ENCODE measurements around the gene NMUR1. TPM values are rescaled to one million over a fixed set of nuclear protein-coding genes. Genes with fewer than 3 reads are reported as not detected.

The NMUR1 gene
- polyA plus RNA-seq, 1 donor (not counting 4 experiments of a cell fraction or from before 2014, with no cell fraction given) = not detected

DNA sequence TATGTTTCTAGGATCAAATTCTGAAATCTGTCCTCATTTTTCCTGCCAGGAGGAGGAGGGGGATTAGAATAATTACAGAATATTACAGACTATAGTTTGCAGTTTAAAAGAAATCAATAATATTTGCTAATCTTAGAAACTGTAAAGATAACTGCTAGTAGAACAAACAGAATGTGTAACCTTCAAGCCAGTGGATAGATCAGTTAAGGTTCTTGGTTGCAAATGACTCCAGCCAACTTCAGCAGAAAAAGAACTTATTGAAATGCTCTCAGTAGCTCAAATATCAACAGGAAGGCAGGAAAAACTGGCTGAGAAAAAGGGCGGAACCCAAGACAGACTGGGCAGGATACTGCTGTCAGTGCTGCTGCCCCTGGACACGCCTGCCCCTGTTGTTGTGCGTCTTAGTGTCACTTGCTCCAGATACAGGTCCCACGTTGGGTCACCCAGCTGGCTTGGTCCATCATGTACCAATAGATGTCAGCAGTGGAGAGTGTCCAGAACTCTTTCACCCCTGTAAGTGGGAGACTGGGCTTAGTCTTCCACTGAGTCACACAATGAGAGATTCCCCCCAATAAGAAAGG lies 10.2 kb downstream of the NMUR1 start:
- Histone ChIP-seq H4K20me1 (ENCODE audit: control insufficient read depth, extremely low read depth, insufficient read depth, low read length) (no peaks in the 10 kb centered on the region), H3K9ac (ENCODE audit: control insufficient read depth, extremely low read depth, insufficient read depth, low read length) (no peak overlapping the region), H3K27me3 (ENCODE audit: control insufficient read depth, extremely low read depth, insufficient read depth, low read length) (peaks cover 7% of the 10 kb centered on the region), H3K9me3 (ENCODE audit: control insufficient read depth, low read depth, low read length) (no peaks in the 10 kb centered on the region), H3K4me3 (ENCODE audit: control insufficient read depth in 2 of 3, extremely low read depth in 1 of 3, insufficient read depth in 2 of 3, low read depth in 1 of 3, low read length in 3 of 3) (no peak overlapping the region), H3K4me1 (ENCODE audit: control insufficient read depth, extremely low read depth, insufficient read depth, low read length) (peaks cover under 1% of the 10 kb centered on the region), H3K79me2 (ENCODE audit: control insufficient read depth, insufficient read depth, low read length) (no peaks in the 10 kb centered on the region), H3K27ac (ENCODE audit: control insufficient read depth, insufficient read depth, low read length) (no peak overlapping the region), H3K36me3 (ENCODE audit: control insufficient read depth in 2 of 2, extremely low read depth in 1 of 2, insufficient read depth in 2 of 2, low read length in 2 of 2) (no peaks in the 10 kb centered on the region), H3K9me1 (ENCODE audit: control insufficient read depth, extremely low read depth, insufficient read depth, low read length) (no peaks in the 10 kb centered on the region), H3K4me2 (ENCODE audit: control insufficient read depth, extremely low read depth, insufficient read depth, low read depth, low read length) (no peak overlapping the region), H2AFZ (ENCODE audit: control insufficient read depth, low read length) (no peak overlapping the region)
- FAIRE-seq = no peak
- dilution Hi-C loops (cut with MboI; ENCODE audit: extremely low pct_ligation_motif_present, low sequenced_read_pairs) = no loop called here
- DNase-seq (ENCODE audit: low read depth, low spot score) = no peak
- no peak for TF ChIP-seq EZH2 (IDR thresholded peaks at IDR 0.05; ENCODE audit: low read length)
- TF ChIP-seq CTCF (optimal IDR thresholded peaks at IDR 0.05 in 1 of 3, IDR thresholded peaks at IDR 0.05 in 1 of 3, conservative IDR thresholded peaks at IDR 0.05 in 1 of 3; ENCODE audit: extremely low read depth in 1 of 3, insufficient read depth in 2 of 3, low read length in 3 of 3) = no peak

GRCh38 chr2:231518771-231519170 lies 11.5 kb downstream of the NMUR1 start:
- H3K9ac ChIP-seq (ENCODE audit: control insufficient read depth, extremely low read depth, insufficient read depth, low read length) = no peak overlapping the region
- DNase-seq (ENCODE audit: low read depth, low spot score) (no peak), FAIRE-seq (no peak)
- H3K4me2 ChIP-seq (ENCODE audit: control insufficient read depth, extremely low read depth, insufficient read depth, low read depth, low read length) = no peak overlapping the region
- H3K36me3 ChIP-seq (ENCODE audit: control insufficient read depth in 2 of 2, extremely low read depth in 1 of 2, insufficient read depth in 2 of 2, low read length in 2 of 2) = no peaks in the 10 kb centered on the region
- H2AFZ ChIP-seq (ENCODE audit: control insufficient read depth, low read length) = no peak overlapping the region
- no peaks in the 10 kb centered on the region for H4K20me1 ChIP-seq (ENCODE audit: control insufficient read depth, extremely low read depth, insufficient read depth, low read length)
- dilution Hi-C loops (cut with MboI; ENCODE audit: extremely low pct_ligation_motif_present, low sequenced_read_pairs) = no loop called here
- no peak overlapping the region for H3K27ac ChIP-seq (ENCODE audit: control insufficient read depth, insufficient read depth, low read length)
- peaks cover 6% of the 10 kb centered on the region for H3K4me1 ChIP-seq (ENCODE audit: control insufficient read depth, extremely low read depth, insufficient read depth, low read length)
- no peaks in the 10 kb centered on the region for H3K9me3 ChIP-seq (ENCODE audit: control insufficient read depth, low read depth, low read length)
- no peaks in the 10 kb centered on the region for H3K79me2 ChIP-seq (ENCODE audit: control insufficient read depth, insufficient read depth, low read length)
- TF ChIP-seq EZH2 (IDR thresholded peaks at IDR 0.05; ENCODE audit: low read length) (no peak), CTCF (optimal IDR thresholded peaks at IDR 0.05 in 1 of 3, IDR thresholded peaks at IDR 0.05 in 1 of 3, conservative IDR thresholded peaks at IDR 0.05 in 1 of 3; ENCODE audit: extremely low read depth in 1 of 3, insufficient read depth in 2 of 3, low read length in 3 of 3) (no peak)
- H3K27me3 ChIP-seq (ENCODE audit: control insufficient read depth, extremely low read depth, insufficient read depth, low read length) = peaks cover 7% of the 10 kb centered on the region
- no peaks in the 10 kb centered on the region for H3K9me1 ChIP-seq (ENCODE audit: control insufficient read depth, extremely low read depth, insufficient read depth, low read length)
- no peak overlapping the region for H3K4me3 ChIP-seq (ENCODE audit: control insufficient read depth in 2 of 3, extremely low read depth in 1 of 3, insufficient read depth in 2 of 3, low read depth in 1 of 3, low read length in 3 of 3)

Data from keratinocyte (primary cell).